HG03565 (cell line): ENCODE data around the gene DPH6.
"Not testable (repeated sequence)": the region's sequence is repeated elsewhere in the genome, so short reads cannot be mapped to it uniquely, and the experiment has no call there.

Source experiments
- ATAC-seq: cut with Tn5 transposase; IDR thresholded peaks from one replicate; pipeline ENCODE4 v1.9.1; 2021; ENCODE audit warnings: mild to moderate bottlenecking, moderate library complexity; ENCODE audit not compliant: unreplicated experiment

The DPH6 gene

GRCh38 chr15:35351059-35351458 lies 194.9 kb downstream of the DPH6 start:
- ATAC-seq: no peak

GRCh38 chr15:35349916-35350315 lies 196.0 kb downstream of the DPH6 start:
- no peak for ATAC-seq

- ATAC-seq: no peak
These were observed 215.0 kb downstream of the DPH6 start for GRCh38 chr15:35330916-35331315.

GRCh38 chr15:35330048-35330695 lies 215.8 kb downstream of the DPH6 start:
- no peak for ATAC-seq

- ATAC-seq: no peak
These were observed 216.4 kb downstream of the DPH6 start for GRCh38 chr15:35329521-35329961.

GRCh38 chr15:35328836-35329235 lies 217.1 kb downstream of the DPH6 start:
- ATAC-seq: not testable (repeated sequence)

- no peak for ATAC-seq
These were observed 218.2 kb downstream of the DPH6 start for GRCh38 chr15:35327789-35328188.

- no peak for ATAC-seq
These were observed 220.5 kb downstream of the DPH6 start for GRCh38 chr15:35325374-35325941.

- no peak for ATAC-seq
These were observed 222.8 kb downstream of the DPH6 start for GRCh38 chr15:35323141-35323540.

- no peak for ATAC-seq
These were observed 224.0 kb downstream of the DPH6 start for GRCh38 chr15:35321926-35322325.

GRCh38 chr15:35320911-35321310 lies 225.1 kb downstream of the DPH6 start:
- no peak for ATAC-seq
